GM18909 (cell line): Measurements from ENCODE around the gene MAP3K20.
"Not testable (repeated sequence)": the region's sequence is repeated elsewhere in the genome, so short reads cannot be mapped to it uniquely, and the experiment has no call there.

ENCODE experiments used
- ATAC-seq: cut with Tn5 transposase; IDR thresholded peaks from one replicate; pipeline ENCODE4 v1.9.1; 2021; ENCODE audit warnings: mild to moderate bottlenecking; ENCODE audit not compliant: unreplicated experiment, poor library complexity

The MAP3K20 gene

DNA sequence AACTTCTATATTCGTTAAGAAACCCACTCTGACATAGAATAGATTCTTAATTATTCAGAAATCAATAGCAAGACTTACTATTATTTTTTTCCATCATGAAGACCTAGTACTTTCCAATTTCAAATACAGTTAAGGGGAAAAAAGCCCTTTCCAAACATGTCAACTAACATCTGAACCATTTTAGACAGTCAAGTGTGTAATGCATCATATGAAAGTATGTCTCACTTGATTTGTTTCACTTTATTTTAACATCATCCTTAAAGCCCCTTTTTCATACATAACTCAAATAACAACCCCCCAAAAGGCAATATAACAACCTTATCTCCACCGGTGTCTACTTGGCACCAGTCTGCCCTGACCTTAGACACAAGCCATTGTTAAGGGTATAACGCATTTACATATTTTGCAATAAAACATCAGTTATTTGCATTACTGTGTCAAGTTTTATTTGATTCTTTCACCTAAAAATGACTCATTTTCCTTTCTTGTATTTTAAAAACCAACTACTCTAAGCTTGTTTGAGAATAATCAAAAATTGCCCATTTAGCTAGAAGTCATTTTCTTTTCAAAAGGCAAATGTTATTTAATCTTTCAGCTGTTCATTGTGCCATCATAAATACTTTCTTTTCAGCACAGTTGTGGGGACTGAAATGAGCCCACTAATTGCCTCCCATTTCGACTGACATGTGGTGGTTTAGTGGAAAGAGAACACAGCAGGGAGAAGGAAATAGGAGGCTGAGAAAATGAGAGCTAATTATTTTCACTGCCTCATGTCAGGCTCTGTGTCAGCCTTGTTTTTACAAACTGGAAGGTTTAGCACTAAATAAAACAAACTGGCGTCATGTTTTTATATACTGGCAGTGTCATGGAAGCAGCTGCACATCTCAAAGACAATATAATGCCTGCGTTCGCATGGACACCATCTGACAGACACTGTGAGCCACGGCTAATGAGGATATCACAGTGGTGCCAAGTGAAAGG, 174.3 kb downstream of the MAP3K20 start:
- ATAC-seq, result no peak

DNA sequence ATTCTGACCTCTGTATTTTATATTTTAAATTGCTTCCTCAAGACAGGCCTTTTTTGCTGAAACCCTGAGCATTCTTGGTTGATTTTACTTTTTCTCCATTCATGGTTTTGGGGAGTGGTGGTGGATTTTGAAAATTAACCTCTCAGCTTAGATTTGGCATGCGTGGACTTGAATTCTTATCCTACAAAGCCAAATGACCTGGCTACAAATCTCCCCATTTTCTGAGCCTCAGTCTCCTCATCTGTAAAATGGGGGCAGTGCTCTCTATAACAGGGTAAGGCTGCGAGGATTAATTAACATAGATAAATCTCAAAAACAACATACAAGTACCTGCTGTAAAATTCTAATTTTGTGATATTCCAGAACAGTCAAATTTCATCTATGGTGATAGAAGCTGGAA, 175.6 kb downstream of the MAP3K20 start:
- ATAC-seq, result no peak

DNA sequence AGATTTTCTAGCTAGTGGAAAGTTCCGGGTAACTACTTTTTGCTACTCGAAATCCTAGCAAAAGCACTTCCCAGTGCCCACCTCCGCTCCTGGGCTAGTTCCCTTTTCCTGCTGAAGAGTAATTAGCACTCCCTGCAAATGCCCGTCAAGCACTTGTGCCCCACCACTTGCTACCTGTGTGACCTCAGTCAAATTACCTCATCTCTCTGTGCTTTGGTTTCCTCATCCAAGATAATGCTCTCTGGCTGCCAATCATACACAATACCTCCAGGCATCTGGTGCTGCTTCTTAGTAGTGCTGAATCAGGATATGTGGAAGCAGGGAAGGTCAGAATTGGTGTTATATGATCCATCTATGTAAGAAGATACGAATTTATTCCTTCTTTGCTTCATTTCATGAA, 176.9 kb downstream of the MAP3K20 start:
- no peak for ATAC-seq

DNA sequence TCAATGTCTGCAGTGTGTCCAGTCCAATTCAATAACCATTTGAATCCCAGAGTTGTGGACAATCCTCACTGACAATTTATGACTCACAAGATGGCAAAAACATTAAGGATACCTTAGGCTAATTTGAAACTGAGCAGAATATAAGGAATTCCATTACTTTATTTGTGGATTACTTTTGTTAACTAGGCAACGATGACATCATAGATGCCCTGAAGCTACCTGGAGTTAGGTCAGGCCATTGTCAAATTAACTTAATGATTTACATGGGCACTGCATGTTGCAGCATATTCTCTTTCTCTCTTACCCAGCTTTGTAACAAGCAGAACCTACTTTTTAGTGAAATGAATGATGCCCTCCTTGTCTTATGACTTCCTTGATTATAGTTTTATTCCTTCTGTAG, 179.0 kb downstream of the MAP3K20 start:
- no peak for ATAC-seq

DNA sequence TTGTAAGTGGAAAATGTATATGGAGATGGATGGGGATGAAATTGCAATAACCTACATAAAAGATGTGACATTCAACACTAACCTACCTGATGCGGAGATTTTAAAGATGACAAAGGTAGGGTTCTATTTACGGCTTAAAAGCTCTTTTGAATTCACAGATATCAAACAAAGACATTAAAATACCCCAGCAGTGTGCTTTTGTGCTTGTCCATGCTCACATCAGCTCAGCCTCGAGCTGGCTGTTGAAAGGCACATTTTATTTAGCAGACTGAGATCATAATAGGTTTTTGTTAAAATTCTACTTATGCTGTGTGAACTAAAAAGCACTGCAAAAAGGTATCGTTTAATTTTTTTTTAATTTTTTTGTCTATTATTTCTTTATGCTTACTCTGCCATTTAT, 183.1 kb downstream of the MAP3K20 start:
- ATAC-seq, result no peak

DNA sequence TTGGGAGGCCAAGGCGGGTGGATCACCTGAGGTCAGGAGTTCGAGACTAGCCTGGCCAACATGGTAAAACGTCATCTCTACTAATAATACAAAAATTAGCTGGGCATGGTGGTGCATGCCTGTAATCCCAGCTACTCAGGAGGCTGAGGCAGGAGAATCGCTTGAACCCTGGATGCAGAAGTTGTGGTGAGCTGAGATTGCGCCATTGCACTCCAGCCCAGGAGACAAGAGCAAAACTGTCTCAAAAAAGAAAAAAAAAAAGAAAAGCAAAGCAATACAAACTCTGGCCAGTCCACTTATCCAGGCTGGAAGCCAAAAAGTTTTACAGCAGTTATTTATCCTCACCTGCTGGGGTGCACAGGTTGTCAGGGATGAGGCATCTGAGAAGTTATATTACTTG, 186.7 kb downstream of the MAP3K20 start:
- ATAC-seq, result not testable (repeated sequence)

DNA sequence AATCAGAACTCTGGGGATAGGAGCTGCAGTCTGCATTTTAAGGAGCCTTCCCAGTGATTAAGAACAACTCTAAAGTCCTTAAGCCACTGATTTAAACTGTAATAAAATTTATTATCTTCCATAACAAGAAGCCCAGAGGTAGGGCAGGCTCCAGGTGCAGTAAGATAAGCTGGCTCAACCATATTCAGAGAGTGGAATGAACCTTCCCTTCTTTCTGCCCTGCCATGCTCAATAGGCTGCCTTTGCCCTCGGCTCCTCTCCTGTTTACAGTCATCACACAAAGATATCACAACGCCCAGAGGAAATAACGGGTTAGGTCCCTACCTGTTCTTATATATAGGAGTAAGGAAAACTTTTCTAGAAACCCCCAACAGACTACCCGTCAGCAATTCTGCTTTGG, 188.5 kb downstream of the MAP3K20 start:
- ATAC-seq, result no peak

DNA sequence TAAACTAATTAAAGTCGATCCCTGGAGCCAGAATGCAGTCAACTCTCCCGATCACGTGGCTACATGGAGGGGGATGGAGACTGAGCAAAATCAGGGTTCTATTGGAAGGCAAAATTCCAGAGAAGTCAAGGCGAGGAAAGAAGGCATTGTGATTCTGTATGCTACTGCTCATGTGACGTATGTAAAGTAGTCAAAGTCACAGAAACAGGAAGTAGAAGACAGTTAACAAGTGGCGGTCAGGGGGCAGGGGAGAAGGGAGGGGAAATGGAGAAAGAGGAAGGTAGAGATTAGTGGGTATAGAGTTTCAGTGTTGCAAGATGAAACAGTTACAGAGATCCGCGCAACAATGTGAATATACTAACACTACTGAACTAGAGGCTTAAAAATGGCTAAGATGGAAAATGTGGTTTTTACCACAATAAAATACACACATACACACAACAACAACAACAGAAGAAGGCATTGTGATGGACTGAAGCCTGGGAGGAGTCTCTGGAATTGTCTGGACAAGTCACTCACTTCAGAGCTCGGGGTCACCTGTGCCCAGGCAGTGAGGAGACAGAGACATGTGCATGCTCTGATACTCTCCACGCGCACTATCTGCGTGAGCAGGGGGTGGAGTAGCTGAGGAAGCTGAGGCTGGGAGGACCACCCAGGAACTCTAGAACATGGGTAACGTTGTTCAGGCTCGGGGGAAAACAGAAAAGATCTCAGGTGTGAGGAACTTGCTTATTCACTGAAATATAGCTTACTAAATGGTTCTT, 189.1 kb downstream of the MAP3K20 start:
- peak; percentile 98 for ATAC-seq

DNA sequence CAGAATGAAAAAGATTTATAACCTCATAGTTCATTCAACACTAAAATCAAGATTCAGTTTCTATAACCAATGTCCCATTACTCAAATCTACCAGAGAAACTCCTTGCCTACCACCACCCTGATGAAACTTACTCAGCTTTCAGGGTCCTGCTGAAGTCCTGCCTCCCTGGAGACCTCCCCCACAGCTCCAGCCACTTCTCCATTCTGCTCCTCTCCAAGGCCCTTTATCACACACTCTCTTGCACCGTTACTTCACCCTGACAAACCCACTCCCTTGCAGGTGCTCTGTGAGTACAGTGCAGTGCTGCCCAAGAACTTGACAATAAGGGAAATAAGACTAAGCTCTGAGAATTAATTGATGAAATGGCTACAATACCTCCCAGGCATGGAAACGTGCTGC, 195.5 kb downstream of the MAP3K20 start:
- ATAC-seq, result no peak

DNA sequence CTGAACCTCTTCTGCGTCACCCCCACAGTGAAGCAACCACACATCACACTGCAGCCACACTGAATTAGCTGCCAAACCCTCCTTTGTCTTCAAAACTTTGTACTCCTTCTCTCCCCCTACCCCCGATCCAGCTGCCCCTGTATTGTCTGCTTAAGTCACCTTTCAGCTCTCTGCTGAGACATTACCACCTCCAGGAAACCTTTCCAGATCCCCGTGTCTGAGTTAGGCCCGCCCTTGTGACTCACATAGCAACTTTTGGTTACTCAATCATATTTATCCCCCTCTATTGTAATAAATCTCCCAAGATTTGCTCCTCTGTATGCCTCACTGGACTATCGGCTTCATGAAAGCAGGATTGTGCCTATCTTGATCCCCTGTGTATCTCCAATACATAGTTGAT, 196.2 kb downstream of the MAP3K20 start:
- no peak for ATAC-seq

DNA sequence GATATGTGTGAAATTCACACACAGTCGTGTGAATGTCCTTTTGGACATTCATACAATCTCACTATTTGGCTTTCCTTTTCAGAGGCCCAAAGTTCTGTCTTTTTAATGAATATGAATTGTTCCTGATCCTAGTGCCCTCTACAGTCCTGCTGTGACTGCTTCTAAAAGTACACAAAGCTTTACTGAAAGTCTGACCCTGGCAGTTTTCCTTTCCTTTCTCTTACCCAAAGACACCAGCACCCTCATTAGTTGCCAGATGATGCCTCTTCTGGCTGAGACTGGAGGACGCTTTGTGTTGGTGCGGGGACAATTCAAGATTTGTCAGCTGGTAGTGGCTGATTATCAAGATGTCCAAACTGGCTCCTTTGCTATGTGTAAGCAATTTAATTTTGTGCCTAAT, 197.2 kb downstream of the MAP3K20 start:
- ATAC-seq, result no peak

DNA sequence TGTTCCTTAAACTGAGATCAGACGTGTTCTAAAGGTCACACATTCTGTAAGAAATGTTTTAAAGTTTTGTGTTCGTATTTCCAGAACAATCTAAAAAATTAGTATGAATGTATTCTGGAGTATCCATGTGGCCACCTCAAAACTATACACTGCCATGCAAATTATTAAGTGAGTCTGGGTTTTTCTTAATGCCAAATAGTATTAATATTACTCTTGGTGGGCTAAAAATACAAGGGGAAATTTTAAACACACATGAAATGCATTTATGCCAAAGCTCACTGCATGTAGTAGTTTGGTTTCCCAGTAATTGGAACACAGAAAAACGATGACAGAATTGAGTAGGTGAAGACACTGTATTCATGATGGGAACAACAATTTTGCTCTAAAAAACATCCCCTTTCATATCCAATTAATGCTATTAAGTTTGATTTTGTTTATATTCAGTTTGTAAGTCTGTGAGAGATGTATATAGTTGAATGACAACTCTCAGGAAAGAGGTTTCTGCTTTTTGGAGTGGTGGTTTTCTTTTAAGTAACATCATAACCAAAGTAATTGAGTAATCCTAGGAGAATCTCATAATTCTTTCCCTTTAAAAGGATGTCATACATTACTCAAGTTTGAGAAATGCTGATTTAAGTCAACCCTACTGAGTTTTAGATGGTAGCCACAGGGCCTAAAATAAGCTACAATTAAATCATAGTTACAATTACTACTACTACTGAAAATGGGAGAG, 203.3 kb downstream of the MAP3K20 start:
- no peak for ATAC-seq

DNA sequence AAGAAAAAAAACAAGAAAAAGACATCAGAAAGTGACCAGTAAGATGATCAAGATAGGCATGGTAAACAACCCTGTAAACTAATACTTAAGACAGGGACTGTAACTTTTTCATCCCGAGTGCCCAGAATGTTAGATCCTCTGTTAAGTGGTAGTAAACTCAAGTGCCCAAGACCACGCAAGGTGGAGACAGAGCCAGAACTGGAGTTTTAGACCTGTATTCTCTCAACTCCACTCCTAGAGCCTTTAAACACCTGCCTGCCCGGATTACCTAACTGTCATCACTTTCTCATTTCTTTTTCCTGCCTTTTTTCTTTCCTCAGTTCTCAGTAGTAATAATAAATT, 203.9 kb downstream of the MAP3K20 start:
- no peak for ATAC-seq

DNA sequence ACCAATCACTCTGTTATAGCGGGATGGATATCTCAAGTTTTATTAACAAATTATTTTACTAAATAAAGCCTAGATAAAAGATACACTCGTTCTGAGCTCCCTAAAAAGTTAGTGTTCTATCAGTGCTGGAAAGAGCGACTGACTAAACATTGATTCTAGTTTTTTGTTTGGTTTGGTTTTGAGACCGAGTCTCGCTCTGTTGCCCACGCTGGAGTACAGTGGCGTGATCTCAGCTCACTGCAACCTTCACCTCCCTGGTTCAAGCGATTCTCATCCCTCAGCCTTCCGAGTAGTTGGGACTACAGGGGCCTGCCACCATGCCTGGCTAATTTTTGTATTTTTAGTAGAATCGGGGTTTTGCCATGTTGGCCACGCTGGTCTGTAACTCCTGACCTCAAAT, 205.2 kb downstream of the MAP3K20 start:
- ATAC-seq, result no peak

DNA sequence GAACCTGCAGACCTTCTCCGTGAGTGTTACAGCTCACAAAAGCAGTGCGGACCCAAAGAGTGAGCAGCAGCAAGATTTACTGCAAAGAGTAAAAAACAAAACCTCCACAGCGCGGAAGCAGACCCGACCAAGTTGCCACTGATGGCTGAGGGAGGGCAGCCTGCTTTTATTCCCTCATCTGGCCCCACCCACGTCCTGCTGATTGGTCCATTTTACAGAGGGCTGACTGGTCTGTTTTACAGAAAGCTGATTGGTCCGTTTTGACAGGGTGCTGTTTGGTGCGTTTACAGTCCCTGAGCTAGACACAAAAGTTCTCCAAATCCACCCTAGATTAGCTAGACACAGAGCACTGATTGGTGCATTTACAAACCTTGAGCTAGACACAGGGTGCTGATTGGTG, 206.3 kb downstream of the MAP3K20 start:
- not testable (repeated sequence) for ATAC-seq

DNA sequence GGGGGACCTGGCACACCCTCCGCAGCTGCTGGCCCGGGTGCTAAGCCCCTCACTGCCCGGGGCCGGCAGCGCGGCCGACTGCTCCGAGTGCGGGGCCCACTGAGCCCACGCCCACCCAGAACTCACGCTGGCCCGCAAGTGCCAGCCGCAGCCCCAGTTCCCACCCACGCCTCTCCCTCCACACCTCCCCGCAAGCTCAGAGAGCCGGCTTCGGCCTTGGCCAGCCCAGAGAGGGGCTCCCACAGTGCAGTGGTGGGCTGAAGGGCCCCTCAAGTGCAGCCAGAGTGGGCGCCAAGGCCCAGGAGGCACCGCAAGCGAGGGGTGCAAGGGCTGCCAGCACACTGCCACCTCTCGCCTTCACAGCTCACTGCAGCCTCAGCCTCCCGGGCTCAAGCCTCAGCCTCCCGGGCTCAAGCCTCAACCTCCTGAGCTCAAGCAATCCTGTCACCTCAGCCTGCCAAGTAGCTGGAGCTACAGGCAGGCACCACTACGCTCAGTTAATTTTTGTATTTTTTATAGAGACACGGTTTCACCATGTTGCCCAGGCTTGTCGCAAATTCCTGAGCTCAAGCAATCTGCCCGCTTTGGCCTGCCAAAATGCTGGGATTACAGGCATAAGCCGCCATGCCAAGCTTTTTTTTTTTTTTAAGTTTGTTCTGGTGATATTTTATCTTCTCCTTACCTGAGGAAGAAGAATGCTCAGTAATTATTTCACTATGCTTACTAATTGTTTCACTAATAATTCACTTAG, 207.3 kb downstream of the MAP3K20 start:
- ATAC-seq, result no peak

DNA sequence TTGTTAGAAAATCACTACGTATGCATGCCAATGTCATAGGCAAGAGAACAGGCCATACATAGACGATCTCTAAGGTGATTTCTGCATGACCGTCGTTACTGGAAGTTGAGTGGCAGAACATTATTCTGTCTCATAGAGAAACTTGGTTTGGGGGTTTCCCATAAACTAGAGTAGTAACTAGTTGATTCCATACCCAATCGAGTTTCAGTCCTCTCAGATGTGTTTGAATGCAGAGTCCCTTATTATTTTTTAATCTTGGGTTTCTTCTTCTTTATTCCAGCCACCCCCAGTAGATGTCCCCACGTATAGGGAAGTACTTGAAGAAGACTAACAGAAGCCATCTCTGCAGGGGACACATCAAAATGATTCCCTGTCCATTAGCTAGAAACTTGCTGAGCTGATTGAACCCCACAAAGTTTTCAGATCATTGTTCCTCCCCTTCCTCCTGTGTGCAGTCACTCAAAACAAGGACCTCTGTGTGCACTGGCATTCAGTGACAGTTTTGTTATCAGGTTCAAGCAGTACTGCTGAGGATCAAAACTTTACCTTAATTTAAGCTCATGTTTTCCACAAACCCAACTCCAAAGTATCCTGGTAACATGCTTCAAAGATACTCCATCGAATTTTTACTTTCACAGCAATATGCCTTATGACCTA, 210.6 kb downstream of the MAP3K20 start:
- ATAC-seq, result peak; percentile 79

DNA sequence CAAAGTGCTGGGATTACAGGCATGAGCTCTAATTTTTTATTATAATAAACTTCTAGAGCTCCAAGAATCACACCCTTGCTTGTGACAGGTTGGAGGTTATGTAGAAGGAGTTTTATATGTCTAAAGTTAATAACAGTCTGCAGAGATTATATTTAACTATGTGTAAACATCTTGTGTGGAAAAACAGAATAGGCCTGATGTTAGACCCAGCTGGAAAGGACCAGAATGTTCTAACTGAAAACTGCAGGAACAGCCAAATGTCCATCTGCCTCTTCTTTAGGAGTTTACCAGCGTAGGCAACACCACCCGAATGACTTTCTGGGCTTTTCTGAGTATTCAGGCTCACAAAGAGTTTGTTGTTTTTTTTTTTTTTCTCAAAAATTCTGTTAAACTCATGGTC, 211.9 kb downstream of the MAP3K20 start:
- no peak for ATAC-seq

DNA sequence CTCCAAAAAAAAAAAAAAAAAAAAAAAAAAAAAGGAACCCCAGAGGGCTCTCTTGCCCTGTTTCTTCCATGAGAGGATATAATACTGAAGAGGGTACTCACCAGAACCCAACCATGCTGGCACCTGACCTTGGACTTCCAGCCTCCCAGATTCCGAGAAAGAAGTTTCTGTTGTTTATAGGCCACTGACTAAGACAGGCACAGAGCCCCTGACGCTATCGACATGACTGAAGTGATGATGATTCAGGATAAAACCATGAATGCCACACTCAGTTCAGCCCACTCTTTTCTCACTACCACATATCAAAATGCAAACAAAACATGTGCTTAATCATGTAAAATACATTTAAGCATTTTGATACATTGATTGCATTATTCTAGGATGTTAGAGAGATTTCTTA, 212.9 kb downstream of the MAP3K20 start:
- no peak for ATAC-seq

DNA sequence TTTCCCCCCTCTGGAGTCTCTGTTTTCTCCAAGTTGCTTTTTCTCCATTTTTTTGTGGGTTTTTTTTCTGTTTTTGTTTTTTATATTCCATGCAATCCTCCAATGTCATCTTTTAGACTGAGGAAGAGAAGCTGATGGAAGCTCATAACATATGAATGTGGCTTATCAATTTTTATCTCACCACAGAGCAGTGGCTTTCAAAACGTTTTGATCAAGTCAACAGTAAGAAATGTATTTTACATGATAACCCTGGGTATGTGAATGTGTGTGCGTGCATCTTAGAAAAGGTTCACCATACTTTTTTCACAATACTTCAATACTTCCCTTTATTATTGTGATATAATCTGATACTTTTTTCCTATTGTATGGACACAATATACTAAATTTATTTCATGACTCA, 214.4 kb downstream of the MAP3K20 start:
- no peak for ATAC-seq
